H9 (cell line): ENCODE results near the gene HLTF. TPM values are rescaled to one million over a fixed set of nuclear protein-coding genes. Genes with fewer than 3 reads are reported as not detected.

Experiments
- DNase-seq: peaks from one replicate; pipeline ENCODE4 v3.0.0-alpha.2; 2017
- H2AFZ ChIP-seq: one replicate; pipeline ENCODE4 v1.6.1; 2013; ENCODE audit warnings: mild to moderate bottlenecking, low read length, control low read depth, moderate library complexity
- H2AK5ac ChIP-seq: 2 replicates; pipeline ENCODE4 v1.6.1; 2013; ENCODE audit warnings: low read length, control low read depth, mixed read lengths; ENCODE audit not compliant: insufficient read length
- H2BK120ac ChIP-seq: one replicate; pipeline ENCODE4 v1.6.1; 2013; ENCODE audit warnings: low read depth, mild to moderate bottlenecking, low read length, control low read depth, inconsistent platforms; ENCODE audit not compliant: poor library complexity, severe bottlenecking
- H2BK12ac ChIP-seq: 2 replicates; pipeline ENCODE4 v1.6.1; 2013; ENCODE audit warnings: low read length, control low read depth, mixed read lengths, low read depth; ENCODE audit not compliant: insufficient read length
- H2BK15ac ChIP-seq: 2 replicates; pipeline ENCODE4 v1.6.1; 2013; ENCODE audit warnings: low read depth, low read length, control low read depth
- H2BK20ac ChIP-seq: one replicate; pipeline ENCODE4 v1.6.1; 2013; ENCODE audit warnings: low read depth, mild to moderate bottlenecking, low read length, control low read depth, inconsistent platforms; ENCODE audit not compliant: poor library complexity, severe bottlenecking
- H2BK5ac ChIP-seq: 2 replicates; pipeline ENCODE4 v1.6.1; 2013; ENCODE audit warnings: low read length, control low read depth, mixed read lengths; ENCODE audit not compliant: insufficient read length
- H3K14ac ChIP-seq: 2 replicates; pipeline ENCODE4 v1.6.1; 2013; ENCODE audit warnings: low read length, control low read depth; ENCODE audit not compliant: insufficient read depth
- H3K18ac ChIP-seq: 2 replicates; pipeline ENCODE4 v1.6.1; 2013; ENCODE audit warnings: low read depth, mild to moderate bottlenecking, mixed read lengths, low read length, control low read depth; ENCODE audit not compliant: insufficient read length
- H3K23ac ChIP-seq: 2 replicates; pipeline ENCODE4 v1.6.1; 2013; ENCODE audit warnings: low read length, control low read depth, mixed read lengths, low read depth; ENCODE audit not compliant: insufficient read length
- H3K23me2 ChIP-seq: 2 replicates; pipeline ENCODE4 v1.6.1; 2013; ENCODE audit warnings: low read depth, mild to moderate bottlenecking, mixed read lengths, low read length, control low read depth; ENCODE audit not compliant: insufficient read length, poor library complexity, severe bottlenecking
- H3K27ac ChIP-seq: 2 replicates; pipeline ENCODE4 v1.5.1; 2013; ENCODE audit warnings: low read length, control low read depth, mixed read lengths, low read depth; ENCODE audit not compliant: insufficient read length
- H3K27me3 ChIP-seq: 2 replicates; pipeline ENCODE4 v1.6.1; 2013; ENCODE audit warnings: low read length, control low read depth, inconsistent platforms; ENCODE audit not compliant: insufficient read depth
- H3K4ac ChIP-seq: 2 replicates; pipeline ENCODE4 v1.6.1; 2013; ENCODE audit warnings: low read depth, mild to moderate bottlenecking, control low read depth, inconsistent platforms, low read length, moderate library complexity
- H3K4me1 ChIP-seq: 2 replicates; pipeline ENCODE4 v1.6.1; 2013; ENCODE audit warnings: low read length, control low read depth, inconsistent platforms; ENCODE audit not compliant: insufficient read depth
- H3K4me2 ChIP-seq: 2 replicates; pipeline ENCODE4 v1.6.1; 2013; ENCODE audit warnings: low read length, control low read depth, mixed read lengths; ENCODE audit not compliant: insufficient read length, insufficient read depth
- H3K56ac ChIP-seq: 2 replicates; pipeline ENCODE4 v1.6.1; 2013; ENCODE audit warnings: low read depth, mild to moderate bottlenecking, mixed read lengths, low read length, control low read depth; ENCODE audit not compliant: insufficient read length
- H3K79me1 ChIP-seq: 2 replicates; pipeline ENCODE4 v1.6.1; 2013; ENCODE audit warnings: low read depth, mild to moderate bottlenecking, moderate library complexity, low read length, control low read depth, inconsistent platforms; ENCODE audit not compliant: insufficient read depth, poor library complexity, severe bottlenecking
- H3K79me2 ChIP-seq: 2 replicates; pipeline ENCODE4 v1.6.1; 2013; ENCODE audit warnings: low read length, control low read depth, inconsistent platforms; ENCODE audit not compliant: insufficient read depth
- H3K9ac ChIP-seq: 2 replicates; pipeline ENCODE4 v1.6.1; 2013; ENCODE audit warnings: low read length, control low read depth, mixed read lengths; ENCODE audit not compliant: insufficient read length; ENCODE audit errors: extremely low read depth
- H3K9me3 ChIP-seq: one replicate; pipeline ENCODE4 v1.6.1; 2013; ENCODE audit warnings: low read depth, low read length, inconsistent platforms; ENCODE audit not compliant: control insufficient read depth
- H3T11ph ChIP-seq: one replicate; pipeline ENCODE4 v1.6.1; 2013; ENCODE audit warnings: mild to moderate bottlenecking, low read length, control low read depth, inconsistent platforms
- H4K20me1 ChIP-seq: one replicate; pipeline ENCODE4 v1.6.1; 2013; ENCODE audit not compliant: control insufficient read depth, insufficient read length, insufficient read depth
- H4K5ac ChIP-seq: 2 replicates; pipeline ENCODE4 v1.6.1; 2013; ENCODE audit warnings: low read depth, mild to moderate bottlenecking, mixed read lengths, low read length, control low read depth; ENCODE audit not compliant: insufficient read length
- H4K8ac ChIP-seq: replicated peaks from 2 replicates; pipeline ENCODE4 v1.6.1; 2013; ENCODE audit warnings: low read length, control low read depth, mixed read lengths, low read depth; ENCODE audit not compliant: insufficient read length
- H4K91ac ChIP-seq: 2 replicates; pipeline ENCODE4 v1.6.1; 2013; ENCODE audit warnings: low read depth, mild to moderate bottlenecking, moderate library complexity, mixed read lengths, low read length, control low read depth; ENCODE audit not compliant: insufficient read length
- H3K27ac Mint-ChIP-seq, 3 experiments: 2 replicates in 2 of 3; 3 replicates in 1 of 3; pipeline ENCODE4 v1.8.0; 2020 to 2021; ENCODE audit warnings: mixed read lengths in 3 of 3, mild to moderate bottlenecking in 1 of 3, moderate library complexity in 1 of 3
- H3K27me3 Mint-ChIP-seq: 2 replicates; pipeline ENCODE4 v1.8.0; 2021; ENCODE audit warnings: low read depth, mild to moderate bottlenecking, moderate library complexity, mixed read lengths
- H3K36me3 Mint-ChIP-seq, 3 experiments: 2 replicates in 2 of 3; 3 replicates in 1 of 3; pipeline ENCODE4 v1.8.0; 2020 to 2021; ENCODE audit warnings: low read depth in 3 of 3, mixed read lengths in 3 of 3; ENCODE audit not compliant: insufficient read depth in 1 of 3
- H3K4me1 Mint-ChIP-seq, 2 experiments: 2 replicates each; pipeline ENCODE4 v1.8.0; 2020; ENCODE audit warnings: mixed read lengths in 2 of 2
- H3K4me3 Mint-ChIP-seq, 2 experiments: 2 replicates in 1 of 2; 3 replicates in 1 of 2; pipeline ENCODE4 v1.8.0; 2020 to 2021; ENCODE audit warnings: mild to moderate bottlenecking in 2 of 2, mixed read lengths in 2 of 2, moderate library complexity in 1 of 2
- H3K9me3 Mint-ChIP-seq, 2 experiments: 2 replicates in 1 of 2; 3 replicates in 1 of 2; pipeline ENCODE4 v1.8.0; 2020; ENCODE audit warnings: mild to moderate bottlenecking in 2 of 2, mixed read lengths in 2 of 2, moderate library complexity in 1 of 2
- CTCF ChIP-seq: fragments of 200-600 bp; sonication (generic); conservative IDR thresholded peaks from 3 replicates; pipeline ENCODE4 v1.8.0; 2021; ENCODE audit warnings: antibody characterized with exemption, mild to moderate bottlenecking
- WGBS: extraction: QIAGEN DNeasy Blood & Tissue Kit; methylation state at CpG from one replicate; pipeline ENCODE4 v1.1.7; 2013; ENCODE audit warnings: missing lambda C conversion rate, low lambda C conversion rate, mixed read lengths; ENCODE audit not compliant: insufficient read length; ENCODE audit errors: extremely low coverage; 5-methylcytosine and 5-hydroxymethylcytosine counted together
- total RNA-seq: library from RNA; stranded (reverse); gene quantifications from 2 replicates; pipeline ENCODE4 v1.2.1, GENCODE V29; 2021

Gene HLTF
- total RNA-seq, 1 experiment from 2014 or later = 41.5 TPM

GRCh38 chr3:149001727-149002126, 84.6 kb downstream of the HLTF start:
- Histone ChIP-seq H3K4me1 (peaks cover 12% of the 10 kb centered on the region; the same call in 1 of the 2 replicates), H3K27me3 (no peaks in the 10 kb centered on the region), H2BK20ac (no peak overlapping the region), H3K9ac (no peak overlapping the region), H3K14ac (no peak overlapping the region), H3K27ac (no peak overlapping the region), H2AFZ (no peak overlapping the region), H2AK5ac (no peak overlapping the region), H3K79me1 (no peaks in the 10 kb centered on the region), H4K20me1 (no peaks in the 10 kb centered on the region), H4K91ac (no peak overlapping the region), H3K4me2 (no peak overlapping the region), H4K8ac (no peak overlapping the region), H2BK120ac (no peak overlapping the region), H2BK5ac (no peak overlapping the region), H3K23ac (no peak overlapping the region), H4K5ac (no peak overlapping the region), H3K23me2 (no peaks in the 10 kb centered on the region), H3K4ac (no peak overlapping the region), H3K9me3 (no peaks in the 10 kb centered on the region), H3K79me2 (no peaks in the 10 kb centered on the region), H2BK12ac (no peak overlapping the region), H3K56ac (no peak overlapping the region), H3K18ac (no peak overlapping the region), H2BK15ac (no peak overlapping the region), H3T11ph (no peak overlapping the region)
- H3K27me3 Mint-ChIP-seq = no peaks in the 10 kb centered on the region
- TF ChIP-seq CTCF = no peak
- WGBS = no CpG with 5 or more reads among the region's 3 CpGs
- DNase-seq = no peak
- no peak overlapping the region for H3K4me3 Mint-ChIP-seq
- peaks cover 43 to 49% of the 10 kb centered on the region in 2 experiments for H3K4me1 Mint-ChIP-seq
- H3K36me3 Mint-ChIP-seq = peaks cover 0 to 6% (median 4%) of the 10 kb centered on the region in 3 experiments; a peak in 4 of 7 replicates
- no peaks in the 10 kb centered on the region; a peak in 1 of 5 replicates for H3K9me3 Mint-ChIP-seq
- H3K27ac Mint-ChIP-seq = no peak overlapping the region
